ENCODE data around the gene RNF224. TPM values are rescaled to one million over a fixed set of nuclear protein-coding genes. Genes with fewer than 3 reads are reported as not detected.
A peak's percentile ranks its signal among the peaks of the same experiment; 100 is the strongest.

RNF224 gene
- polyA plus RNA-seq, 1 of the 3 experiments (the other 2 are of a cell fraction) = 0.03 TPM

GRCh38 chr9:137188086-137188489 lies 39.2 kb upstream of the RNF224 start:
- WGBS (ENCODE audit: low lambda C conversion rate) = under 1% methylated on average over 16 of the region's 31 CpGs
- ChIA-PET POLR2A (interaction anchor here (1.2 to 2.7 kb wide), 4 partner anchors 11 to 34 kb away, joined by 3 to 20 read pairs (median 4); partner anchors contain the start of genes LRRC26 and RNF208), CTCF (interaction anchor here (1.0 to 3.5 kb wide), 12 partner anchors 10 to 65 kb away, joined by 3 to 24 read pairs (median 5); partner anchors contain the start of genes CYSRT1, LRRC26, RNF224 and TMEM210)
- no peaks in the 10 kb centered on the region for H3K9me3 ChIP-seq
- H3K27me3 ChIP-seq (ENCODE audit: insufficient read depth) = no peaks in the 10 kb centered on the region
- TF ChIP-seq SIN3A (IDR thresholded peaks at IDR 0.05; ENCODE audit: borderline replicate concordance, low read depth, low read length) (no peak), GATA2 (CRISPR knock-in tag; IDR thresholded peaks at IDR 0.05) (no peak), EZH2phosphoT487 (IDR thresholded peaks at IDR 0.05; ENCODE audit: borderline replicate concordance, low read depth) (no peak), MEF2A (IDR thresholded peaks at IDR 0.05; ENCODE audit: borderline replicate concordance, low read depth) (no peak), RXRA (IDR thresholded peaks at IDR 0.05; ENCODE audit: borderline replicate concordance, low read depth) (no peak), FOXJ3 (CRISPR knock-in tag; IDR thresholded peaks at IDR 0.05) (no peak), MAX (IDR thresholded peaks at IDR 0.05; ENCODE audit: low read depth) (no peak), PBX3 (IDR thresholded peaks at IDR 0.05) (no peak), CHD2 (IDR thresholded peaks at IDR 0.05; ENCODE audit: low read length, partially characterized antibody) (no peak), YY1 (IDR thresholded peaks at IDR 0.05; ENCODE audit: low read depth) (no peak), FOSL2 (IDR thresholded peaks at IDR 0.05; ENCODE audit: borderline replicate concordance, low read depth) (no peak), RCOR1 (IDR thresholded peaks at IDR 0.05; ENCODE audit: low read length) (no peak), TCF12 (IDR thresholded peaks at IDR 0.05) (no peak), TEAD4 (IDR thresholded peaks at IDR 0.05; ENCODE audit: borderline replicate concordance, insufficient read depth) (no peak), MXI1 (IDR thresholded peaks at IDR 0.05; ENCODE audit: low read depth, low read length) (no peak), EP300 (IDR thresholded peaks at IDR 0.05; ENCODE audit: borderline replicate concordance in 1 of 2, low read depth in 1 of 2, low read length in 1 of 2) (no peak), IRF3 (IDR thresholded peaks at IDR 0.05; ENCODE audit: low read depth, low read length) (no peak)
- H3K79me2 ChIP-seq (ENCODE audit: insufficient read depth) = peaks cover 57% of the 10 kb centered on the region
- H3K36me3 ChIP-seq (replicated peaks in 1 of 2; ENCODE audit: control insufficient read depth in 1 of 2, insufficient read depth in 2 of 2, low read length in 1 of 2) = peaks cover 3 to 47% of the 10 kb centered on the region in 2 experiments
- H3K4me2 ChIP-seq = peak overlapping the region; percentile 99
- H2AFZ ChIP-seq (ENCODE audit: low read depth) = 0 out of 2 replicates have a peak overlapping the region, but pooled peaks have one; percentile 65
- peak overlapping the region; percentile 57 to 91; a peak in 2 of 4 replicates for H3K27ac ChIP-seq (ENCODE audit: low read depth in 2 of 2, low read length in 1 of 2)
- peaks cover 16% of the 10 kb centered on the region for H3F3A ChIP-seq (replicated peaks; ENCODE audit: insufficient read depth)
- peaks cover 27% of the 10 kb centered on the region for H4K20me1 ChIP-seq (ENCODE audit: insufficient read depth)
- H3K4me3 ChIP-seq (ENCODE audit: low read depth in 2 of 2, low read length in 1 of 2) = peak overlapping the region; percentile 71 to 84
- no peaks in the 10 kb centered on the region for H3K9me2 ChIP-seq
- H3K4me1 ChIP-seq (ENCODE audit: control insufficient read depth in 1 of 2, insufficient read depth in 2 of 2, low read depth in 1 of 2, low read length in 1 of 2) = peaks cover 12 to 34% of the 10 kb centered on the region in 2 experiments; a peak in 3 of 4 replicates
- H3K9ac ChIP-seq = peak overlapping the region; percentile 85
- DNase-seq = no peak

Data from SK-N-SH (cell line).